Measurements from ENCODE around the gene PCK1.

The PCK1 gene

DNA sequence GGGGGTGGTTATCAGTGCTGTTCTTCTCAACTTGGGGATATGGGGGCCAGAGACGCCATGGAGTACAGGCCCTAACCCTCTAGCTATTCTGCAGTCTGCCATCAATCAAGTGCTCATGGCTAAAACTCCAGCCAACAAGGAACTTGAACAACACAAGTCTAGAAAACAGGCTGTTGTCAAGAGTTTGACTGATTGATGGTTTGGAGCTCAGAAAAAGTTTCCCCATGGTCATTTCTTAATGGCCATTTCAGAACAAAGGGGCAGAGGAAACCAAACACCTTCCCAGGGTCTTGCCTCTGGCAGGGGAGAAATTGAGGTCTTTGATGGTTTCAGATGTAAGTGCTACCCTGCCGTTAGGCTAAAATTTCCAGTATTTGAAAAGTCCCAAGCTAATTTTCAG, 15.1 kb downstream of the PCK1 start:
- DNase-seq (ENCODE audit: low read depth in 2 of 3, low spot score in 1 of 3), result no peak

GRCh38 chr20:57576617-57577550, 16.0 kb downstream of the PCK1 start:
- no peak for DNase-seq (ENCODE audit: low read depth in 2 of 3, low spot score in 1 of 3)

GRCh38 chr20:57577679-57578475, 17.0 kb downstream of the PCK1 start:
- no peak for DNase-seq (ENCODE audit: low read depth in 2 of 3, low spot score in 1 of 3)

GRCh38 chr20:57578476-57579165, 17.7 kb downstream of the PCK1 start:
- no peak for DNase-seq (ENCODE audit: low read depth in 2 of 3, low spot score in 1 of 3)

- DNase-seq (ENCODE audit: low read depth in 2 of 3, low spot score in 1 of 3), result no peak
Observed at GRCh38 chr20:57579331-57579897, 18.5 kb downstream of the PCK1 start.

DNA sequence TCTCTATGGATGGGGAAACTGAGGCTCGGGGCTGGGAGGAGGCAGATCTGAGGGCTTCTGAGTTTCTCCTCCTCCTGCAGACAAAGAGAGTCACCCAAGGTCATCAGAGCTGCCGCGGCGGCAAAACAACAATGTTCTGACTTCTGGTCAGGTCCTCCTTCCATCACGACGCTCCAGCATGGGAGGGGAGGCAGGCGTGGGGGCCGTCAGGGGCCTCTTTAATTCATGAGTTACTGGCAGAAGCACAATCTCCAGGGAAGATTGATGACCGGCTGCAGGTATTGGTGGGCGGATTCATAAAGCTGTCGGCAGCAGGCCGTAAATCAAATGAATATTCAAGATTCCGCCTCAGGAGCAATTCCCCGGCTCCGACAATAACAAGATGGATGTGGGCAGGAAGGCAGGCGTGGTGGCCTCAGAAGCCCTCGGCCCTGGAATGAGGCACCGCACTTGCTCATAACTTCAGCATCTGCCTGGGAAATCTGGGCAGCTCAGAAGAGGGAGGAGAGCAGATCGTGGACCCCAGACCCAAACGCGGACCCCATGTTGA, 19.1 kb downstream of the PCK1 start:
- no peak for DNase-seq (ENCODE audit: low read depth in 2 of 3, low spot score in 1 of 3)

DNA sequence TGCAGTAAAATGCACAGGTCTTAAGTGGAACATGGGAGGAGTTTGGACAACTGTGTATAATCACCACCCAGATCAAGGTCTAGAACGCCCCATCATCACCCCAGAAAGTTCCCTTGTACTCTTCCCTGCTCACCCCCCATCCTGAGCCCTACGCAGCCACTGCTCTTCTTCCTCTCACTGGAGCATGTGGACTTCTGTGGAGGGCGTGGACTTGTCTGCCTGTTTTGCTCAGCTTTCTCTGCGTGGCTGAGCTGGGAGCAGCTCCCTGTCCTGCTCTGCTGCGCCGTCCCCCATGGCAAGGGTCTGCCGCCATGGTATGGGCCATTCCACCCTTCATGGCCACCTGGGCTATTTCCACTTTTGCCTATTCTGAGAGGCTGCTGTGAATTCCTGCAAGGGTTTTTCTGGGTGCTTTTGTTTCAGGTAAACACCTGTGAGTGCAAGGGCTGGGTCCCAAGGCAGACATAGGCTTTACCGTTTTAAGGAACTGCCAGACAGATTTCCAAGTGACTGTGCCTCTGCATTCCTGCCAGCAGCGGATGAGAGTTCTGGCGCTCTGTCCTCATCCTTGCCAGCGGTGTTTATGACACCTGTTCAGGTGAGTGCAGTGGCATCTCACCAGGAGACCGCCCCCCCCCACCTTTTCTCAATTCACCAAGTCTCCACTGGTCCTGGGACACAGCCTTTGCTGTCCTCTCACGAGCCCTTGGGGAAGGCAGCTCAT, 19.7 kb downstream of the PCK1 start:
- no peak for DNase-seq (ENCODE audit: low read depth in 2 of 3, low spot score in 1 of 3)

DNA sequence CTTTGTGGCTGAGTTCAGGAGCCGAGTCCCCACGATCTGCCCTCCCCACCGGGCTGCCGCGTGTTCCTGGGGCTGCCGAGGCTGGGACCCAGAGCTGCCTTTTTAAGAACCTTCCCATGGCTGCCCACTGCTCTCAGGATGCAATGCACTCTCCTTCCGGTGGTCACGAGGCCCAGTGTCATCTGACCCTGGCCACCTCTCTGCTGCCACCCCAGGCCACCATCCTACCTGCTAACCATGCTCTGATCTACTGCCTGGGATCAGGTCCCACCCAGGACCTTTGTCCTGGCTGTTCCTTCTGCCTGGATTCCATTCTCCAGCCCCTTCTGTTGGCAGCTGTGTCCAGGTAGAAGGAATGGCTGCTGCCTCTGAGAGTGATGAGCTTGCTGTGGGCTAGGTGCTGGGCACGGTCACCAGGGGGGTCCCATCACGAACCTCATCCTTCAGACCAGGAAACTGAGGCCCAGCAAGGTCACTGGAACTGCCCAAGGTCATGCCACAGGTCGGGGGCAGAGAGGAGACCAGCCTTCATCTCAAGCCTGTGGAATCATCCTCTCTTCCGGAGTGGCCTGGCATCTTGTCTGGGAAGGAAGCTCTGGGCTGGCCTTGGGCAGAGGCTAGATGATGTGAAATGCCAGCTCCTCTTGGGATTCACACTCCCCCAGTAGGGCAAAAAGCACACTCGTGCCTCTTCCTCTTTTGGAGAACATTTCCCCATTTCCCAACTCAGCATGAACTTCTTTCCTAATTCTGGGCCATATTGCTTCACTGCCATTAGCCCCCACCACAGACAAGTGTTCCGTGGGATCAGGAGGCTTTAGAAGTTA, 20.5 kb downstream of the PCK1 start:
- DNase-seq (ENCODE audit: low read depth in 2 of 3, low spot score in 1 of 3), result no peak

GRCh38 chr20:57582029-57582378, 21.1 kb downstream of the PCK1 start:
- no peak for DNase-seq (ENCODE audit: low read depth in 2 of 3, low spot score in 1 of 3)

DNA sequence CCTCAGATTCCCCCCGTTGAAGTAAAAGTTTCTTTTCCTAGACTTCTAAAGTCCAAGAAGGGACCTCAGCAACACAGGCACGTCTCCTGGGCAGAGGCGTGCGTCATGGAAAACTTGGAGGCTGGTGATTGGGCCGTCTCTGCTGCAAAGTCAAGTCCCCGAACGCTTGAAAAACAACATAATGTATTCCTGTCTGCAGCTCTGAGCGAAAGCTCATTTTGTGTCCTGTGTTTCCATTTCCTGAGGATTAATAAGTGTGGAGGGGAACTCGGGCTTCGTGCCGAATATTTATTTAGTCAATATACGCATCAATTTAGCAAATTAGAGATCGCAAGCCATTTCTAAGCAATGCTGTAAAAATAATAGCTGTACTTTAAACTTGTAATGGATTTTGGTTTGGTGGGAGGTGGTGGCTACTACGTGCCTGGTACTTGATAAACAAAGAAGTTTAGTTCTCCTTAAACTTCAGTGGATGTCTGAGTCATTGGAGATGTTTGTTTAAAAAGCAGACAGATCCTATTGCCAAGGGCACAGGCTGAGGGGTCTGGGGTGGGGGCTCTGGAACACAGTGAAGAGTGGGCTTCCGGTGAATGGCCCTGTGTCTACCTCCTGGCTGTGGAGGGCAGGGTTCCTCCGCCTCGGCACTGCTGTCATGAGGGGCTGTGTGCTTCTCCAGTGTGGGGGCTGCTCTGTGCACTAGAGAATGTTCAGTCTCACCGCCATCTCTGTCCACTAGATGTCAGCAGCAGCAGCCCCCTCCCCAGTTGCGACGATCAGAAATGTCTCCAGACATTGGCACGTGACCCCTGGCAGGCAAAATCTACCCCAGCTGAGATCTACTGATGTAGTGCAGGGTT, 21.8 kb downstream of the PCK1 start:
- DNase-seq (ENCODE audit: low read depth in 2 of 3, low spot score in 1 of 3), result no peak

DNA sequence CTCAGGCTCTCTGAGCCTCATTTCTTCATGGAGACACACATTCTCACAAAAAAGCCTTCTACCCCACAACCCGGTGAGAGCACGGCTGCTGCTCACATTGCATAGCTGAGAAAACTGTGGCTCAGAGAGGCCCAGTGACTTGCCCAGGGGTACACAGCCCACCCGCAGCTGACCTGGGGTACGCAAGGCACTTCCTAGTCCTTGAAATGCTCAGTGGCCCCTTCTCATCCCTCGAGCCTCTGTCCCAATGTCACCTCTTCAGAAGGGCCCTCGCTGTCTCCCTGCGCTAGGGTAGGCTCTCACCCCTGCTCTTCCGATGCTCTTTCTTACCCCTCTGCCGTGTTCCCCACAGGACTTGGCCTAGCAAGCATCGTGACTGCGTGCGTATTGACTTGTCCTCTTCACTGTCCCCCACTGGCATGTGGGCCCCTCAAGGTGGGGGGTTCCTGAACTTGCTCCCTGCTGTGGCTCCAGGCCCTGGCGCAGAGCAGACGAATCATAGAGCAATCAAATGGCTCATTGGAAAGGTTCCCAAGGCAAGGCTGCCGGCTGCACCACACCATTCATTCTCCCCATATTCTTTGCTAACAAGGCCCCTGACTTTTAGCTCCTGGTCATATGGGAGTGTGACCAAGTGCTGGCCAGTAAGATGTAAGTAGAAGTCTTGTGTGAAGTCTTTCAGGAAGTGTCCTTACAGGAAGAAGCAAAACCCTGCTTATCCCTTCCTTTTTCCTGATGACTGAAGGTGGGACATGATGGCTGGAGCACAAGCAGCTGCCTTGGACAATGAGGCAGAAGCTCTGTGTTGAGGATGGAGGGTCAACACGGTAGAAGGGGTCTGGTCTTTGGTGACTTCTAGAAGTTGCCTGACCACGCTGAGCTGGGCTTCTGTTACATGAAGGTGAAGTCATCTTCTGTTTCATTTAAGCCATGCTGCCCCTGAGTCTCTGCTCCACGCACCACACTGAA, 22.7 kb downstream of the PCK1 start:
- no peak for DNase-seq (ENCODE audit: low read depth in 2 of 3, low spot score in 1 of 3)

- DNase-seq (ENCODE audit: low read depth in 2 of 3, low spot score in 1 of 3), result no peak
Observed at GRCh38 chr20:57584768-57585461, 24.0 kb downstream of the PCK1 start.

GRCh38 chr20:57585466-57586213, 24.7 kb downstream of the PCK1 start:
- DNase-seq (ENCODE audit: low read depth in 2 of 3, low spot score in 1 of 3), result no peak

- no peak for DNase-seq (ENCODE audit: low read depth in 2 of 3, low spot score in 1 of 3)
Observed at GRCh38 chr20:57586370-57586793, 25.5 kb downstream of the PCK1 start.

DNA sequence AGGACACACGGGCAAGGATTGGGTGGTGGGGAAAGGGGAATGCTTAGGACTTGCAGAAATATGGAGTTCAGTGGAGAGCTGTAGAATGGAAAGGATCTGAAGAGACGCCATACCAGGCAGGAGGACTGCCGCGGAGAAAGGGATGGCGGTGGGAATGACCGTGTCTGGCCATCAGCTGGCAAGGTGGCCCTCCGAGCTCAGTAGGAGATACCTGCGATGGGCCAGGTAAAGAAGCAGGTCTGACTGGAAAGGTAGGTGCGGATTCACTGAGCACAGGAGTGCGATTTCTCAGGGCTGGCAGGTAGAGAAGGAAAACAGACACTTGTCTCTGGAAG, 26.0 kb downstream of the PCK1 start:
- no peak for DNase-seq (ENCODE audit: low read depth in 2 of 3, low spot score in 1 of 3)

GRCh38 chr20:57587278-57587988, 26.5 kb downstream of the PCK1 start:
- DNase-seq (ENCODE audit: low read depth in 2 of 3, low spot score in 1 of 3), result no peak

All from stimulated activated CD4-positive, alpha-beta T cell treated with anti-CD3 and anti-CD28 coated beads, Interleukin-12 subunit alpha, Interleukin-12 subunit beta, amount 100 ng/mL, for 48 hours (primary cell).